Measurements from ENCODE around the gene RAB5A. TPM values are rescaled to one million over a fixed set of nuclear protein-coding genes. Genes with fewer than 3 reads are reported as not detected.
"Not testable (repeated sequence)": the region's sequence is repeated elsewhere in the genome, so short reads cannot be mapped to it uniquely, and the experiment has no call there.

The RAB5A gene
- total RNA-seq, 2 donors from 2014 or later = 40.4 to 87.1 TPM

DNA sequence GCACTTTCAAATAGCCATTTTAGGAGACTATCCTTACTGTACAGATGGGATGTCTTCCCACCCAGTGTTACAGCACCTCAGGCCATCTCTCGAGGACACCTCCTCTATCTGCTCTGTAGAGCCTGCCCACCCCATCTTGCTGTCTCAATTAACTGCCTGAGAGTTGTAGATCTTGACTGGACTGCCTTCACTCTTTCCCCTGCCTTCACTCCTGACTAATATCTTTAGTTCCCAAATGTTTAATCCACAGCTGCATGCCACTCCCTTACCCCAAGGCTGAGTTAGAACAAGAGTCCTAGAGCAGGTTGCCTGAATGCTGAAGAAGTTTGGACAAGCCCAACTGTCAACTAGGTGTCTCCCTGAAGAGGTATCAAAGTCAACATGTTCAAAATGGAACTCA lies 66.5 kb downstream of the RAB5A start:
- H3K4me1 ChIP-seq = no peaks in the 10 kb centered on the region
- TF ChIP-seq, protein P1, sequence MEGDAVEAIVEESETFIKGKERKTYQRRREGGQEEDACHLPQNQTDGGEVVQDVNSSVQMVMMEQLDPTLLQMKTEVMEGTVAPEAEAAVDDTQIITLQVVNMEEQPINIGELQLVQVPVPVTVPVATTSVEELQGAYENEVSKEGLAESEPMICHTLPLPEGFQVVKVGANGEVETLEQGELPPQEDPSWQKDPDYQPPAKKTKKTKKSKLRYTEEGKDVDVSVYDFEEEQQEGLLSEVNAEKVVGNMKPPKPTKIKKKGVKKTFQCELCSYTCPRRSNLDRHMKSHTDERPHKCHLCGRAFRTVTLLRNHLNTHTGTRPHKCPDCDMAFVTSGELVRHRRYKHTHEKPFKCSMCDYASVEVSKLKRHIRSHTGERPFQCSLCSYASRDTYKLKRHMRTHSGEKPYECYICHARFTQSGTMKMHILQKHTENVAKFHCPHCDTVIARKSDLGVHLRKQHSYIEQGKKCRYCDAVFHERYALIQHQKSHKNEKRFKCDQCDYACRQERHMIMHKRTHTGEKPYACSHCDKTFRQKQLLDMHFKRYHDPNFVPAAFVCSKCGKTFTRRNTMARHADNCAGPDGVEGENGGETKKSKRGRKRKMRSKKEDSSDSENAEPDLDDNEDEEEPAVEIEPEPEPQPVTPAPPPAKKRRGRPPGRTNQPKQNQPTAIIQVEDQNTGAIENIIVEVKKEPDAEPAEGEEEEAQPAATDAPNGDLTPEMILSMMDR (IDR thresholded peaks at IDR 0.05) = no peak
- H3K27me3 ChIP-seq = no peaks in the 10 kb centered on the region
- H3K9me3 ChIP-seq = no peaks in the 10 kb centered on the region
- no peak overlapping the region for H3K27ac ChIP-seq
- no peak overlapping the region for H3K9ac ChIP-seq (ENCODE audit: low read depth in 2 of 2, low read length in 2 of 2)
- H3K36me3 ChIP-seq = no peaks in the 10 kb centered on the region
- DNase-seq = no peak
- H3K4me3 ChIP-seq = no peak overlapping the region
- intact Hi-C loops (cut with DNase I) = no loop called here

DNA sequence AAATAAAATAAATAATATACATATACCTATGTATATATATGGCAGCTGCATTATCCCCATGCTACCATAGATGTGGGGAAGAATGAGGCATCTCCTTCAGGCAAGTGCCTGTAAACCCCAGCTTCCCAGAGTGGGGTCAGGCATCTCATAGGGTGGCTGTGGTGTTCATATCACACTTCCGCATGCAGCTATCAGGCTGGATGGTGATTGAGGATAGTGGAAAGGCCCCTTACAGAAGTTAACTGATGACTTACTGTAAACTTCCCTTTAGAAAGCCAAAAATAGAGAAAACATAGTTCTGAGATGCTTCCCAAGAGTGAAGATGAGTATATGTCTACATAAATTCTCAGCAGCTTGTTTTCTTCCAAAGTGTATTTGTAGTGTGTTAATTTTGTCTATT lies 68.6 kb downstream of the RAB5A start:
- H3K27ac ChIP-seq = no peak overlapping the region
- no peak overlapping the region for H3K4me3 ChIP-seq
- no peak overlapping the region for H3K9ac ChIP-seq (ENCODE audit: low read depth in 2 of 2, low read length in 2 of 2)
- H3K36me3 ChIP-seq = no peaks in the 10 kb centered on the region
- intact Hi-C loops (cut with DNase I) = no loop called here
- H3K4me1 ChIP-seq = no peaks in the 10 kb centered on the region
- DNase-seq = no peak
- TF ChIP-seq, protein P1 (IDR thresholded peaks at IDR 0.05) = no peak
- H3K27me3 ChIP-seq = no peaks in the 10 kb centered on the region
- H3K9me3 ChIP-seq = no peaks in the 10 kb centered on the region

DNA sequence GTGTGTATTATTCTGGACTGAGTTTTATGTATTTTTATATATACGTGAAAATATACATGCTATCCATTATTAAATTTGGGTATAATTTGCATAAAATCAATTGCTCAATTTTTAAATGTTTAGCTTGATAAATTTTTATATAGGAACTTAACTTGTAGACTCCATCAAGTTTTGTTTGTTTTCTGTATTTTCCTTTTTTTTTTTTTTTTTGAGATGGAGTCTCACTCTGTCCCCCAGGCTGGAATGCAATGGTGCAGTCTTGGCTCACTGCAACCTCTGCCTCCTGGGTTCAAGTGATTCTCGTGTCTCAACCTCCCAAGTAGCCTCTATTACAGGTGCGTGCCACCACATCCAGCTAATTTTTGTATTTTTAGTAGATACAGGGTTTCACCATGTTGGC lies 69.2 kb downstream of the RAB5A start:
- H3K4me3 ChIP-seq; H3K27me3 ChIP-seq; H3K4me1 ChIP-seq; DNase-seq; H3K36me3 ChIP-seq; intact Hi-C loops (cut with DNase I); H3K9ac ChIP-seq (ENCODE audit: low read depth in 2 of 2, low read length in 2 of 2); H3K27ac ChIP-seq; H3K9me3 ChIP-seq: not testable (repeated sequence)

DNA sequence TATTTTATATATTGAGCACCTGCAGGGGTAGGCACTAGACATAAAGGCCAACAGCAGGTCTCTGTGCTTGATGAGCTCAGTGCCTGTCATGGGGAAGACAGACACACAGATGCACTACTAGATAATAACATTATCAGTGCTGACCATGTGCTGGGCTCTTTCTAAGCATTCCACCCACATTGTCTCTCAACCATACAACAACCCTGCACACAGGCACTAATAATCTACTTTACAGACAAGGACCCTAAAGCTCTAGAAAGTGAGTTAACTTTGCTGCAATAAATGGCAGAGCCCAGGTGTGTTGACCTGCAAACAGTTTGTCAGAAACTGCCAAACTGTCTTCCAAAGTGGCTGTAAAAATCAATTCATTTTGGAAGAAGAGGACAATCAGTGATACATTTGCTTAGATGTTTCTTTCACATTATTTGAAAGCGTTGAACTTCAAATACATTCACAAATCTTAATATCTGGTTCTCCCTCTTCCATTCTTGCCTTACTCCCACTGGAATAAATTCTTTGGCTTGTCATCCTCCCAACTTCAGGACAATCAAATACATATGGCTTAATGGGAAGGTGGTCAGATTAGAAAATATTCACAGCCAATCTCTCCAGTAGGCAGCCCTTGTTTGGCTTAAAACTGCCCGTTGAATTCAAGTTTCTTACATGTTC lies 76.2 kb downstream of the RAB5A start:
- H3K36me3 ChIP-seq = no peaks in the 10 kb centered on the region
- no peak overlapping the region for H3K9ac ChIP-seq (ENCODE audit: low read depth in 2 of 2, low read length in 2 of 2)
- no peaks in the 10 kb centered on the region for H3K4me1 ChIP-seq
- no peaks in the 10 kb centered on the region for H3K27me3 ChIP-seq
- DNase-seq = no peak
- no peak overlapping the region for H3K27ac ChIP-seq
- no peak overlapping the region for H3K4me3 ChIP-seq
- TF ChIP-seq, protein P1 (IDR thresholded peaks at IDR 0.05) = no peak
- no peaks in the 10 kb centered on the region for H3K9me3 ChIP-seq
- intact Hi-C loops (cut with DNase I) = no loop called here

DNA sequence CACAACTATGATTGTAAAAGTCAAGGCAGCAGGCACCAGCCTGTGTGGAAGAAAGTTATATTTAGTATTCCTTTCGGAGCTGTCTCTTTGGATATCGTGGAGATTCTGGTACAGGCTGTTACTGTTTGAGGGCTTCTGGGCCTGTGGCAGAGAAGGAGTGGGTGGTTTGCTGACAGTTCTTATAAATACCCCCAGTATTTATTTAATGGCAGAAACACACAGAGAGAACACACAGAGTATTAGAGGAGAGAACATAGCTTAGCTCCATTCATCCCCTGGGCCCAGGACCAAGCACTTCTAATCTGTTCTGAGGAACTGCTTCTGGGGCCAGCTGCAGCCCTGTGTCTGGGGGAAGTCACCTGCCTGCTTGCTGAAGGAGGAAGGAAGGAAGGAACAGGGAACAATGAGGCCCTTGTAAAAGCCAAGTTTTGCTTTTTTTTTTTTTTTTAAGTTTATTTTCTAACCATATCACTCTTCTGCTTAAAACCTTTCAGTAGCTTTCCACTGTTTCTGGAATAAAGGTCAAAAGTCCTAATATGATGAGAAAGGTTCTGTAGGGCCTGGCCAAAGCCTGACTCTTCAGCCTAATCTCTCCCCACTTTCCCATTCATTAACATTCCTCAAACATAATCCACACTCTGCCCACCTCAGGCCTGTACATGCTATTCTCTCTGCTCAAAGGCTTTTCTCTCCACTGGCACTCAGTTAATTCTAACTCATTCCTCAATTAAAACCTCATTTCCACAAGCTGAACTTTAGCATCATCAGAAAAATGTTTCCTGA lies 76.9 kb downstream of the RAB5A start:
- peak; percentile 45 for DNase-seq
- no peaks in the 10 kb centered on the region for H3K9me3 ChIP-seq
- H3K9ac ChIP-seq (ENCODE audit: low read depth in 2 of 2, low read length in 2 of 2) = no peak overlapping the region
- H3K27ac ChIP-seq = no peak overlapping the region
- no peaks in the 10 kb centered on the region for H3K36me3 ChIP-seq
- no peaks in the 10 kb centered on the region for H3K27me3 ChIP-seq
- intact Hi-C loops (cut with DNase I) = no loop called here
- H3K4me1 ChIP-seq = no peaks in the 10 kb centered on the region
- TF ChIP-seq, protein P1 (IDR thresholded peaks at IDR 0.05) = no peak
- H3K4me3 ChIP-seq = no peak overlapping the region

DNA sequence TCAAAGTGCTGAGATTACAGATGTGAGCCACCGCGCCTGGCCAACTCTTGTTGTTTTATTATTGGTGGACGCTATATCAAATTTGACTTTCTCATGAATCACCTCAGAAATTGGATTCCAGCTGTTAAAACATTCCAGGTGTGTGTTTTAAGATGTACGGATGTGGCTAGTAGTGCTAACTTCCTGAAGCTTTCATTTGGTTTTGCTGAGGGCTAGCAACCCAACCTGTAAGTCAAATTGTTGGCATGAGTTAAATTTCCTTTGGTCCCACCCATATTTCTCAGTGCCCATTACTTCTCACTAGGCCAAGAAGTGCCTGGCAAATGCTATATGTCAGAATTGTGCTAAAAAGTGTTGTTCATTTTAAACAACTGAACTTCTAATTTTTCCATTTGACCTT lies 80.2 kb downstream of the RAB5A start:
- intact Hi-C loops (cut with DNase I) = no loop called here
- no peak for DNase-seq
- Histone ChIP-seq H3K4me1 (no peaks in the 10 kb centered on the region), H3K27ac (no peak overlapping the region), H3K27me3 (no peaks in the 10 kb centered on the region), H3K9ac (ENCODE audit: low read depth in 2 of 2, low read length in 2 of 2) (no peak overlapping the region), H3K36me3 (no peaks in the 10 kb centered on the region), H3K4me3 (no peak overlapping the region), H3K9me3 (no peaks in the 10 kb centered on the region)
- TF ChIP-seq, protein P1 (IDR thresholded peaks at IDR 0.05) = no peak
